ENCODE data around the gene FBLIM1.

- TF ChIP-seq CTCF (IDR thresholded peaks at IDR 0.05) = no peak
- peak; percentile 82 for TF ChIP-seq POLR2A (IDR thresholded peaks at IDR 0.05)
Measured at GRCh38 chr1:15835741-15836510, 77.3 kb downstream of the FBLIM1 start.
